ENCODE results near the gene TRRAP.

- no peak for TF ChIP-seq CTCF (IDR thresholded peaks at IDR 0.05; ENCODE audit: poor library complexity, severe bottlenecking)
- no peak for TF ChIP-seq REST (IDR thresholded peaks at IDR 0.05; ENCODE audit: borderline replicate concordance)
- no peak for TF ChIP-seq MXI1 (conservative IDR thresholded peaks at IDR 0.05; ENCODE audit: poor library complexity, severe bottlenecking)
- TF ChIP-seq TAF1 (IDR thresholded peaks at IDR 0.05; ENCODE audit: low read depth), result no peak
- TF ChIP-seq POLR2AphosphoS5 (IDR thresholded peaks at IDR 0.05), result no peak
- no peak for TF ChIP-seq EZH2 (IDR thresholded peaks at IDR 0.05; ENCODE audit: borderline replicate concordance, insufficient read depth, low read length, poor library complexity, severe bottlenecking)
- TF ChIP-seq SMC3 (conservative IDR thresholded peaks at IDR 0.05; ENCODE audit: poor library complexity), result no peak
Measured at GRCh38 chr7:99013266-99014112, 135.2 kb downstream of the TRRAP start.

Data from neural cell (in vitro differentiated cells).